Vagina (tissue), 2 donors: Measurements from ENCODE around the gene GSTM3. TPM values are rescaled to one million over a fixed set of nuclear protein-coding genes. Genes with fewer than 3 reads are reported as not detected.

Experiments
- DNase-seq, 2 donors: peaks; one replicate each; pipeline ENCODE4 v3.0.0-alpha.2; 2017; ENCODE audit errors: extremely low spot score in 2 of 2
- H3K27ac ChIP-seq: fragments of 200-600 bp; sonication (generic); one replicate; pipeline ENCODE4 v1.5.1; 2019
- H3K27me3 ChIP-seq: fragments of 200-600 bp; sonication (generic); one replicate; pipeline ENCODE4 v1.5.1; 2019
- H3K36me3 ChIP-seq, 2 donors: fragments of 200-600 bp; sonication (generic); one replicate each; pipeline ENCODE4 v1.5.1; 2017 to 2019
- H3K4me1 ChIP-seq: fragments of 200-600 bp; sonication (generic); one replicate; pipeline ENCODE4 v1.5.1; 2019
- H3K4me3 ChIP-seq, 2 donors: fragments of 200-600 bp; sonication (generic); 1 replicate in 1 of 2; 2 replicates in 1 of 2; pipeline ENCODE4 v1.5.1; 2016 to 2019
- H3K9me3 ChIP-seq: fragments of 200-600 bp; sonication (generic); one replicate; pipeline ENCODE4 v1.5.1; 2019
- CTCF ChIP-seq, 3 experiments: fragments of 450-650 bp in 2 of 3; fragments of 200-600 bp in 1 of 3; sonication (generic) in 1 of 3; IDR thresholded peaks; one replicate each; pipeline ENCODE4 v1.5.1; 2017 to 2019; ENCODE audit warnings: antibody characterized with exemption in 3 of 3, mild to moderate bottlenecking in 2 of 3, moderate library complexity in 2 of 3
- POLR2A ChIP-seq, 2 donors: fragments of 450-650 bp; IDR thresholded peaks; one replicate each; pipeline ENCODE4 v1.6.1; 2017; ENCODE audit warnings: antibody characterized with exemption in 2 of 2, mild to moderate bottlenecking in 2 of 2, moderate library complexity in 2 of 2
- POLR2AphosphoS5 ChIP-seq, 2 donors: sonication (generic); formaldehyde crosslinking; IDR thresholded peaks; one replicate each; pipeline ENCODE4 v1.9.0; 2017; ENCODE audit warnings: antibody characterized with exemption in 2 of 2, mild to moderate bottlenecking in 2 of 2, low read depth in 1 of 2; ENCODE audit not compliant: insufficient read depth in 1 of 2
- intact Hi-C: fragments of 100-400 bp; cut with DNase I; formaldehyde crosslinking; loops from one replicate; pipeline ENCODE4 v1.15.1; 2023
- total RNA-seq: library from RNA; depleted of rRNA; stranded (reverse); fragments of >200 nt; gene quantifications from one replicate; pipeline ENCODE4 v1.2.3, GENCODE V29; 2016

GSTM3 gene
- total RNA-seq, 1 donor from 2014 or later, result 199 TPM

GRCh38 chr1:109781806-109782205 is 41.0 kb upstream of the GSTM3 start:
- Histone ChIP-seq H3K36me3 (no peaks in the 10 kb centered on the region), H3K9me3 (no peaks in the 10 kb centered on the region), H3K27me3 (no peaks in the 10 kb centered on the region), H3K4me1 (peaks cover 25% of the 10 kb centered on the region), H3K4me3 (no peak overlapping the region), H3K27ac (no peak overlapping the region)
- DNase-seq, result no peak
- intact Hi-C loops, result no loop called here
- no peak for TF ChIP-seq POLR2A (IDR thresholded peaks at IDR 0.05)
- no peak for TF ChIP-seq CTCF (IDR thresholded peaks at IDR 0.05)

GRCh38 chr1:109780982-109781381 is 40.1 kb upstream of the GSTM3 start:
- no peaks in the 10 kb centered on the region for H3K27me3 ChIP-seq
- no peak overlapping the region for H3K4me3 ChIP-seq
- H3K36me3 ChIP-seq, result no peaks in the 10 kb centered on the region
- H3K9me3 ChIP-seq, result no peaks in the 10 kb centered on the region
- TF ChIP-seq CTCF (IDR thresholded peaks at IDR 0.05), result no peak
- no peak for TF ChIP-seq POLR2AphosphoS5 (IDR thresholded peaks at IDR 0.05; ENCODE audit: insufficient read depth in 1 of 2, low read depth in 1 of 2)
- TF ChIP-seq POLR2A (IDR thresholded peaks at IDR 0.05), result no peak
- no peak overlapping the region for H3K27ac ChIP-seq
- DNase-seq, result no peak
- intact Hi-C loops, result no loop called here
- H3K4me1 ChIP-seq, result peaks cover 17% of the 10 kb centered on the region

- Histone ChIP-seq H3K4me3 (no peak overlapping the region), H3K4me1 (peaks cover 10% of the 10 kb centered on the region), H3K27ac (no peak overlapping the region), H3K36me3 (no peaks in the 10 kb centered on the region), H3K27me3 (no peaks in the 10 kb centered on the region), H3K9me3 (no peaks in the 10 kb centered on the region)
- no peak for DNase-seq
- intact Hi-C loops, result loop anchor here (2.0 to 5.0 kb wide), 2 partner anchors 134 to 207 kb away; partner anchors contain the start of genes AHCYL1 and CSF1
- TF ChIP-seq CTCF (IDR thresholded peaks at IDR 0.05) (no peak), POLR2A (IDR thresholded peaks at IDR 0.05) (no peak), POLR2AphosphoS5 (IDR thresholded peaks at IDR 0.05; ENCODE audit: insufficient read depth in 1 of 2, low read depth in 1 of 2) (no peak)
These were observed 37.3 kb upstream of the GSTM3 start for GRCh38 chr1:109777980-109778625.

GRCh38 chr1:109777436-109777835 is 36.6 kb upstream of the GSTM3 start:
- Histone ChIP-seq H3K27me3 (no peaks in the 10 kb centered on the region), H3K4me3 (no peak overlapping the region), H3K36me3 (no peaks in the 10 kb centered on the region), H3K9me3 (no peaks in the 10 kb centered on the region), H3K27ac (peak overlapping the region; percentile 31), H3K4me1 (peaks cover 3% of the 10 kb centered on the region)
- no peak for TF ChIP-seq POLR2AphosphoS5 (IDR thresholded peaks at IDR 0.05; ENCODE audit: insufficient read depth in 1 of 2, low read depth in 1 of 2)
- DNase-seq, result no peak
- intact Hi-C loops, result loop anchor here (2.0 to 5.0 kb wide), 2 partner anchors 135 to 207 kb away; partner anchors contain the start of genes AHCYL1 and CSF1

GRCh38 chr1:109776911-109777310 is 36.1 kb upstream of the GSTM3 start:
- no peak for TF ChIP-seq POLR2A (IDR thresholded peaks at IDR 0.05)
- peak; percentile 57 to 71 for TF ChIP-seq POLR2AphosphoS5 (IDR thresholded peaks at IDR 0.05; ENCODE audit: insufficient read depth in 1 of 2, low read depth in 1 of 2)
- peak; percentile 93 to 99 (median 97) for TF ChIP-seq CTCF (IDR thresholded peaks at IDR 0.05)
- Histone ChIP-seq H3K4me3 (no peak overlapping the region), H3K27ac (peak overlapping the region; percentile 31), H3K4me1 (no peaks in the 10 kb centered on the region), H3K27me3 (no peaks in the 10 kb centered on the region), H3K9me3 (no peaks in the 10 kb centered on the region), H3K36me3 (no peaks in the 10 kb centered on the region)
- DNase-seq, result no peak
- intact Hi-C loops, result loop anchor here (2.0 to 5.0 kb wide), 2 partner anchors 135 to 208 kb away; partner anchors contain the start of genes AHCYL1 and CSF1
